Cardiac muscle cell (in vitro differentiated cells and primary cell): ENCODE measurements around the gene MMP24OS. TPM values are rescaled to one million over a fixed set of nuclear protein-coding genes. Genes with fewer than 3 reads are reported as not detected.

ENCODE experiments used
- DNase-seq, 2 donors: peaks; one replicate each; pipeline versions ENCODE4 v3.0.0 to v3.0.0-alpha.2; 2010 to 2017; ENCODE audit warnings: low read depth in 1 of 2, low spot score in 1 of 2
- H3K27ac ChIP-seq: fragments of 200-600 bp; sonication (generic); 2 replicates; pipeline ENCODE4 v1.5.1; 2016
- H3K27me3 ChIP-seq: fragments of 200-600 bp; sonication (generic); 2 replicates; pipeline ENCODE4 v1.6.0; 2016; ENCODE audit warnings: control low read depth
- H3K36me3 ChIP-seq: fragments of 200-600 bp; sonication (generic); 2 replicates; pipeline ENCODE4 v1.5.1; 2016; ENCODE audit warnings: control low read depth
- H3K4me1 ChIP-seq: fragments of 200-600 bp; sonication (generic); 2 replicates; pipeline ENCODE4 v1.8.1; 2017; ENCODE audit warnings: low read depth, mild to moderate bottlenecking, mixed run types
- H3K4me3 ChIP-seq: fragments of 200-600 bp; sonication (generic); 2 replicates; pipeline ENCODE4 v1.5.1; 2016; ENCODE audit warnings: mild to moderate bottlenecking
- H3K9me3 ChIP-seq: fragments of 200-600 bp; sonication (generic); 2 replicates; pipeline ENCODE4 v1.5.1; 2017; ENCODE audit warnings: low read depth, mild to moderate bottlenecking, control low read depth
- CTCF ChIP-seq: IDR thresholded peaks from 2 replicates; pipeline ENCODE4 v1.5.1; 2012; ENCODE audit warnings: low read depth, mild to moderate bottlenecking, low read length
- polyA plus RNA-seq: library from polyadenylated mRNA; unstranded; fragments of >200 nt; fragmentation: Nextera tagmentation; extraction: Ambion mirVana; gene quantifications from 2 replicates; pipeline ENCODE4 v1.2.1, GENCODE V29; 2016
- total RNA-seq: library from RNA; depleted of rRNA; stranded (reverse); fragments of >200 nt; gene quantifications from 2 replicates; pipeline ENCODE4 v1.2.3, GENCODE V29; 2016

Gene MMP24OS
- total and polyA plus RNA-seq, 2 experiments from 2014 or later: 29.4 to 61.4 TPM

- no peak for TF ChIP-seq CTCF
- DNase-seq: no peak
- H3K4me1 ChIP-seq: peaks cover 31% of the 10 kb centered on the region
- H3K9me3 ChIP-seq: no peaks in the 10 kb centered on the region
- no peaks in the 10 kb centered on the region for H3K27me3 ChIP-seq
- H3K4me3 ChIP-seq: no peak overlapping the region
- H3K27ac ChIP-seq: peak overlapping the region; percentile 80
- H3K36me3 ChIP-seq: no peaks in the 10 kb centered on the region
Measured at GRCh38 chr20:35240811-35241293, 37.1 kb downstream of the MMP24OS start.

GRCh38 chr20:35240083-35240810 is 37.7 kb downstream of the MMP24OS start:
- H3K9me3 ChIP-seq: no peaks in the 10 kb centered on the region
- peaks cover 31% of the 10 kb centered on the region for H3K4me1 ChIP-seq
- no peak overlapping the region for H3K4me3 ChIP-seq
- no peaks in the 10 kb centered on the region for H3K36me3 ChIP-seq
- no peak for DNase-seq
- no peak for TF ChIP-seq CTCF
- no peaks in the 10 kb centered on the region for H3K27me3 ChIP-seq
- peak overlapping the region; percentile 80 for H3K27ac ChIP-seq

- Histone ChIP-seq H3K36me3 (no peaks in the 10 kb centered on the region), H3K9me3 (no peaks in the 10 kb centered on the region), H3K4me1 (peaks cover 31% of the 10 kb centered on the region), H3K4me3 (no peak overlapping the region), H3K27ac (no peak overlapping the region), H3K27me3 (no peaks in the 10 kb centered on the region)
- no peak for DNase-seq
- no peak for TF ChIP-seq CTCF
Measured at GRCh38 chr20:35238735-35239134, 39.2 kb downstream of the MMP24OS start.

- no peak for TF ChIP-seq CTCF
- no peak overlapping the region for H3K27ac ChIP-seq
- peaks cover 31% of the 10 kb centered on the region for H3K4me1 ChIP-seq
- no peak overlapping the region for H3K4me3 ChIP-seq
- no peaks in the 10 kb centered on the region for H3K9me3 ChIP-seq
- no peaks in the 10 kb centered on the region for H3K36me3 ChIP-seq
- no peak for DNase-seq
- H3K27me3 ChIP-seq: no peaks in the 10 kb centered on the region
Measured at GRCh38 chr20:35238170-35238569, 39.8 kb downstream of the MMP24OS start.

GRCh38 chr20:35237486-35237885 is 40.4 kb downstream of the MMP24OS start:
- no peak for TF ChIP-seq CTCF

More at GRCh38 chr20:35237486-35237885, 40.4 kb downstream of the MMP24OS start:
- Histone ChIP-seq H3K27me3 (no peaks in the 10 kb centered on the region), H3K4me1 (peaks cover 31% of the 10 kb centered on the region), H3K4me3 (no peak overlapping the region), H3K9me3 (no peaks in the 10 kb centered on the region), H3K27ac (no peak overlapping the region), H3K36me3 (no peaks in the 10 kb centered on the region)
- no peak for DNase-seq
